HG02798 (cell line): ENCODE results near the gene ODF4.

ENCODE experiments used
- ATAC-seq: cut with Tn5 transposase; IDR thresholded peaks from one replicate; pipeline ENCODE4 v1.9.1; 2021; ENCODE audit warnings: mild to moderate bottlenecking; ENCODE audit not compliant: unreplicated experiment, poor library complexity

The ODF4 gene, protein sequence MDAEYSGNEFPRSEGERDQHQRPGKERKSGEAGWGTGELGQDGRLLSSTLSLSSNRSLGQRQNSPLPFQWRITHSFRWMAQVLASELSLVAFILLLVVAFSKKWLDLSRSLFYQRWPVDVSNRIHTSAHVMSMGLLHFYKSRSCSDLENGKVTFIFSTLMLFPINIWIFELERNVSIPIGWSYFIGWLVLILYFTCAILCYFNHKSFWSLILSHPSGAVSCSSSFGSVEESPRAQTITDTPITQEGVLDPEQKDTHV

DNA sequence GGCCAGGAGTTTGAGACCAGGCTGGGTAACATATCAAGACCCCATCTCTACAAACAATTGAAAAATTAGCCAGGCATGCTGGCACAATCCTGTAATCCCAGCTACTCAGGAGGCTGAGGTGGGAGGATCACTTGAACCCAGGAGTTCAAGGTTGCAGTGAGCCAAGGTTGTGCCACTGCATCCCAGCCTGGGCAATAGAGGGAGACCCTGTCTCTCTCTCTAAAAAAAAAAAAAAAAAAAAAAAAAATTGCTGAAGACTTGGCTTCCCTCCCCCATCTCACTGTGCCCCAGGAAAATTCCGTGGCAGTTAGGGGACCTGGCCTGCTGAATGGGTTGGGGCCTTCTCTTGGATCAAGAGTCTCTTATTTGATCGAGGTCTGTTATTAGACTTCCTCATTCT is at the start of gene ODF4:
ODF4 (plus strand) TSS at position 301 of the 400 bp plus-strand sequence. CDS start 212 bp downstream, outside the sequence.
- ATAC-seq = no peak

DNA sequence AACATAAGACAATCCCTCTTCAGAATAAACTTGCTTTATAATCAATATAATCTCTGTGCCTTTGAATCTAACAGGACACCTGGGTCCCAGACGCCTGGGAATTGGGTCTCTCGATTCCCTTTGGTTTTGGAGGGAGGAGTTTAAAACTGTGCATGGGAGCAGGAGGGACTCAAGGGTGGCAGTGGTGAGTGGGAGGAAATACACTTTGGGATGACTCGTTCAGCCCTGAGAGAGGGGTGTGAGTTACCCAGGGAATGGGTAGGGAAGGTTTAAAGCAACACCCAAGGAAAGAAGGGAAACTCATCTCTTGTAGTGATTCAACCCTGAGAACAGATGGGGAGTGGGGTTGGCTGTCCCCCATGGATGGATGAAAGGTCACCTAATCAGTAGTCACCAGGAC is 49.6 kb upstream of the ODF4 start:
- no peak for ATAC-seq

GRCh38 chr17:8292639-8293395 is 46.8 kb upstream of the ODF4 start:
- no peak for ATAC-seq

DNA sequence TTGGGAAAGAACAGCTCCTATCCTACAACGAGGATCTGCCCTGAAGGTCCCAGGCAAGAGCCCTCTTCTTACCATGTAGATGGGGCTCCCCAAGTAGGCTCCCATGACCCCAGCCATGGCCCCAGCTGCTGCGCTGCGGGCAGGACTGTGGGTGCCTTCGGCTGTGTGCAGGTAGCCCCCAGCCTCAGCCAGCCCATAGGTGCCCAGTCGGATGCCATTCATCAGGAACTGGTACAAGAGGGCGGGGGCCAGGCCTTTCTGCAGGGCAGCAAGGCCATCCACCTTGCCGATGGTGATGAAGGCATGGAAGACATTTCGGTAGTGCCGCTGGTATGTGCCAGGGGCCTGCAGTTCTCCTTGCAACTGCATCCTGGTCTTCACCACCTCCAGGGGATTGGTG is 45.3 kb upstream of the ODF4 start:
- no peak for ATAC-seq

DNA sequence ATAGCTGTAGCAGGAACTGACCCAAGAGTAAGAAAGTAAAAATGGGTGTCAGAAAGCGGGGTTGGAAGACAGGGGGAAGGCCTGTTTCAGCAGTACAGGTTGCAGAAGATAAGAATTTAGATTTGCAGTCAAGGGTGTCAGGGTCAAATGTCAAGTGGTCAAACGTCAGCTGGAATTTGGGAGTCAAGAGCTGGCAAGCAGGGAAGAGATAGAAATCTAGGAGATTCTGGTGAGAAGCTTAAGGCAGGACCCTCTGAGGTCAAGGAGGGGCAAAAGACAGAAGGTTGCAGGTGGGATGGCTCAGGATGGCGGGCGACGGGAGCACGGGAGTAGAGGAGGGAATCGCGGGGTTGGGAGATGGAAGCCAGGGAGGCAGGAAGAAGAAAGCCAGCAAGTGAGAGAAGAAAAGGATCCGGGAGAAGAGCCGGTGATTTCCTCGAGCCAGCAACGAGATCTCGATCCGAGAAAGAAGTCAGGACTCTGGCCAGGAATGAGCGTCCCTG is 44.8 kb upstream of the ODF4 start:
- no peak for ATAC-seq

DNA sequence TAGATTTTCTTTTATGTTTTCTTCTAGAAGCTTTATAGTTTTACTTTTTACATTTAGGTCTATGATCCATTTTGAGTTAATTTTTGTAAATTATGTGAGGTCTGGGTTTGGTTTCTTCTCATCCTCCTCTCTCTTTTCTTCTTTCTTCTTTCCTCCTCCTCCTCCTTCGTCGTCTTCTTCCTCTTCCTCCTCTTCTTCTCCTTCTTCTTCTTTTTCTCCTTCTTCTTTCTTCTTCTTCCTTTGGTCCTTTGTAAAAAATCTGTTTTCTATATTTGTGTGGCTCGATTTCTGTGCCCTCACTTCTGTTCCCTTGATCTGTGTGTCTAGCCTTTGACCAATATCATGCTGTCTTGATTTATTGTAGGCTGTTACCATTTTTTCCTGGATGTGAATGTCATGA is 39.4 kb upstream of the ODF4 start:
- ATAC-seq = no peak

GRCh38 chr17:8300627-8301242 is 38.9 kb upstream of the ODF4 start:
- peak; percentile 66 for ATAC-seq

- ATAC-seq = no peak
Measured at GRCh38 chr17:8310601-8311123, 29.0 kb upstream of the ODF4 start.

GRCh38 chr17:8311131-8311790 is 28.4 kb upstream of the ODF4 start:
- ATAC-seq = no peak

GRCh38 chr17:8312251-8312650 is 27.4 kb upstream of the ODF4 start:
- no peak for ATAC-seq

DNA sequence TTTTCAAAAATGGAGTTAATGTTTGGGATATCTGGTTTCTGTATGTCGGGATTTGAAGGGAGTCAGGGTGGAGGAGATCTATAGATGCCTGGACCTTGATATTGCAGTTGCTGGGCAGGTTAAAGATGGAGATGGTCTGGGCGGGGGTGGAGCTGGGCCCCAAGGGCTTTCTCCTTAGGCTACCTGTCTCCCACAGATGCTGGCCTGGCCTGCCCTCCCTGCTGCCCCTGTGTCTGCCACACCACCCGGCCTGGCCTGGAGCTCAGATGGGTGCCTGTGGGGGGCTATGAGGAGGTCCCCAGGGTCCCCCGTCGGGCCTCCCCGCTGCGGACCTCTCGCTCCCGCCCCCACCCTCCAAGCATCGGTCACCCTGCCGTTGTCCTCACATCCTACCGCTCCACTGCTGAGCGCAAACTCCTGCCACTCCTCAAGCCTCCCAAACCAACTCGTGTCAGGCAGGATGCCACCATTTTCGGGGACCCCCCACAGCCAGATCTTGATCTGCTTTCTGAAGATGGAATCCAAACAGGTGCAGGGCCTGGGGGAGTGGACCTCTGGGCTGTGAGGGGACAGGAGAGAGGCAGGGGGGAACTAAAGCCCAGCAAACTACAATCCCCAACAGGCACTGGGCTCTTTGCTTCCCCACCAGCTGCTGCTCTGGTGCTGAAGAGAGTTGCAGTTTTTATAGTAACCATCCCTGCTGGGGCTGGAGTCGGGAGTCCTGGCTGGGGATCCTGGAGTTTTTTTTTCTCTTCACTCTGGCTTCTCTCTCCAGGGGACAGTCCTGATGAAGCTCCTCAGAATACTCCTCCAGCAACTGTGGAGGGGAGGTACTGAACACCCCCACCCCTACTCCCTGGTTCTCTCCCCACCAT is 26.7 kb upstream of the ODF4 start:
- no peak for ATAC-seq

DNA sequence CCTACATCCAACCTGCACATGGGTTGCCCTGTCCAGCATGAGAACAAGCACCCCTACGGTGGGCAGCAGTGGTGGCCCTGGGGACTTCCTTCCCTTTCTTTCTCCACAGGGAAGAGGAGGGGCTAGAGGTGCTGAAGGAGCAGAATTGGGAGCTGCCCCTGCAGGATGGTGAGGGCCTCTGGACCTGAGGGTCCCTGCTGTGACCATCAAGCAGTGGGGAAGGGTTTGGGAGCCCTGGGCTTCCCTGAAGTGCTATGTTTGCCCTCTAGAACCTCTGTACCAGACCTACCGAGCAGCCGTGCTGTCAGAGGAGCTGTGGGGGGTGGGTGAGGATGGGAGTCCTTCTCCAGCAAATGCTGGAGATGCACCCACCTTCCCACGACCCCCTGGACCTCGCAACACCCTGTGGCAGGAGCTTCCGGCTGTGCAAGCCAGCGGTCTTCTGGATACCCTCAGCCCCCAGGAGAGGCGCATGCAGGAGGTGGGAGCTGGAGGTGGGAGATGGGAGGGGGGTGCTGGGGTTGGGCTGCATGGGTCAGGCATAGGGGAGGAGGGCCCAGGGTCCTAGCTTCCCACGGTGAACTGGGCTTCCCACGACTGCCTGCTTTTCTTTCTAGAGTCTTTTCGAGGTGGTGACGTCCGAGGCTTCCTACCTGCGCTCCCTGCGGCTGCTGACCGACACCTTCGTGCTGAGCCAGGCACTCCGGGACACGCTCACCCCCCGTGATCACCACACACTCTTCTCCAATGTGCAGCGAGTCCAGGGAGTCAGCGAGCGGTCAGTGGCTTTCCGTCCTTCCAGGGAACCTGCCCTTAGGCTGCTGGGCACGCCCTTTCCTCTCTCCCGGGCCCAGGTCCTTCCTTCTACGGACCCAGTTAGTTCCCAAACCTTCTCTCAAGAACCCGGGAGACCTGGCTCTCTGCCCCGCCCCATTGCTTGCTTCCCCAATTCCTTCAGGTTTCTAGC is 24.6 kb upstream of the ODF4 start:
- no peak for ATAC-seq

GRCh38 chr17:8315764-8316217 is 23.8 kb upstream of the ODF4 start:
- ATAC-seq = no peak

DNA sequence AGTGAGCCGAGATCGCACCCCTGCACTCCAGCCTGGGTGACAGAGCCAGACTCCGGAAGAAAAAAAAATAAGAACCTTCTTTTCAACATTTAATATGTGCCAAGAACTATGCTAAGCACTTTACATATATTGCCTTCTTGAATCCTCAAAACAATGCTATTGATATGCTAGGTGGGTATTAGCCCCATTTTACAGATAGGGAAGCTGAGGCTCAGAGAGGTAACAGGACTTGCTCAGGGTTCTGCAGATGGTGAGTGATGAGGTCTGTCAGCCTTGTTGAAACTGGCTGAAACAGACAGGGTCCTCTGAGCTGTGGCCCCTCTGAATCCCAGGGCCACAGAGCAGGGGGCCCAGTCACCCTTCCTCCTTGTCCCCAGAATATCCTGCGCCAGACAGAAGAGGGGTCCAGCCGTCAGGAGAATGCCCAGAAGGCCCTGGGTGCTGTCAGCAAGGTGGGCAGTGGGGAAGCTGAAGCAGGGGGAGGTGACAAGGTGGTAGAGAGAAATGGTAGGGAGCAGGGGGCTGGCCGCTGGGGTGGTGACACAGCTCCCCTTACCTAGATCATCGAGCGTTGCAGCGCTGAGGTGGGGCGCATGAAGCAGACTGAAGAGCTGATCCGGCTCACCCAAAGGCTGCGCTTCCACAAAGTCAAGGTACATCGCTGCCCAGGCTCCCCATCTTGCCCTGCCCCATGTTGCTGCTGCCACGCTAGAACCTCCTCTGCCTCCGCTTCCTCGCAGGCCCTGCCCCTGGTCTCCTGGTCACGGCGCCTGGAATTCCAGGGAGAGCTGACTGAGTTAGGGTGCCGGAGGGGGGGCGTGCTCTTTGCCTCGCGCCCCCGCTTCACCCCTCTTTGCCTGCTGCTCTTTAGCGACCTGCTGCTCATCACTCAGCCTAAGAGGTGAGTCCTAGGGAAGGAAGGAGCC is 21.4 kb upstream of the ODF4 start:
- no peak for ATAC-seq

DNA sequence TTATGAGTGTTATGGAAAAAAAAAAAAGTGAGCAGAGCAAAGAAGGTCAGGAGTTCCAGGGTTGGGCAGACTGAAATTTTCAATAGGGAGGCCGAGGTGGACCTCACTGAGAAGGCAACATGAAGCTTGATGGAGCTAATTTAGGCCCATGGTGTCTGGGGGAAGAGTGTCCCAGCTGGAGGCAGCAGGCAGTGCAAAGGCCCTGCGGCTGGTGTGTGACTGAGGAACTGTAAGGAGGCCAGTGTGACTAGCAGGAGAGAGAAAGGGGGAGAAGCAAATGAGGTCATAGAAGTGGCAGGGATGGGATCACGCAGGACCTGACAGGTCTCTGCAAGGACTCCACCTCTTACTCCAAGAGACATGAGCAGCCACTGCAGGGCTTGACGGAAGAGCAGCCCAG is 19.4 kb upstream of the ODF4 start:
- no peak for ATAC-seq

- no peak for ATAC-seq
Measured at GRCh38 chr17:8320990-8321389, 18.6 kb upstream of the ODF4 start.

DNA sequence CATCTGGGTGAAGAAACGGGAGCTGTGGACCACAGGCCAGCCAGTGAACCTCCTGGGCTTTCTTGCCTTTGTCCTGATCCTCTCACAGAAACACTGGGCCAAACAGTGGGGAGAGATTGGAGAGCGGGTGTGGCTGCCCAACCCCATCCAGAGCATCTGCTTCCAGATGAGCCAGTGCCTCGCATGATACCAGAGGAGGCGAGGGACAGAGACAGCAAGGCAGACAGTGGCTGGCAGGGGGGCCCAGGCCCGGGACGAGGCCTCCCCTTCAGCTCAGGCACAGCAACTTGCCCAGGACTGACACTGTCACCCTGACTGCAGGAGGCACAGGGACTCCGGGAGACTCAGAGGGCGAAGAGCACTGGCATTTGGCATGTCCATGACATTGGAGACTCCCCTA is 17.6 kb upstream of the ODF4 start:
- ATAC-seq = no peak
